IMR-90 (cell line): ENCODE results near the gene AHR. TPM values are rescaled to one million over a fixed set of nuclear protein-coding genes. Genes with fewer than 3 reads are reported as not detected.

Experiments used
- ATAC-seq: fragments of 200-7000 bp; cut with Tn5 transposase; 2 replicates; pipeline ENCODE4 v1.9.1; 2020; ENCODE audit warnings: low read depth, mild to moderate bottlenecking, moderate library complexity
- BruUV-seq: library from RNA; stranded (reverse); fragments of 400-500 nt; replicated peaks from 2 replicates; lab custom pipeline; 2021; lab: Mats Ljungman, UMichigan
- CTCF ChIA-PET: fragments of 300-600 bp; formaldehyde crosslinking; extraction: SDS; loops from one replicate; lab custom pipeline; 2021; ENCODE audit warnings: antibody characterized with exemption; lab: Yijun Ruan, JAX
- POLR2A ChIA-PET: fragments of 300-600 bp; sonication (Branson Sonifier 250); formaldehyde crosslinking; loops from one replicate; lab custom pipeline; 2022; ENCODE audit warnings: antibody characterized with exemption; ENCODE audit not compliant: unreplicated experiment; lab: Charles Lee
- DNase-seq: peaks from one replicate; pipeline ENCODE4 v3.0.0; 2013
- H2AFZ ChIP-seq: replicated peaks from 2 replicates; pipeline ENCODE3; 2013; ENCODE audit warnings: low read length, mild to moderate bottlenecking; ENCODE audit not compliant: poor library complexity
- H2AK5ac ChIP-seq: 2 replicates; pipeline ENCODE4 v1.6.1; 2013; ENCODE audit warnings: low read depth, low read length, inconsistent platforms
- H2AK9ac ChIP-seq: replicated peaks from 2 replicates; pipeline ENCODE3; 2013; ENCODE audit warnings: mild to moderate bottlenecking, low read depth, low read length, moderate library complexity; ENCODE audit not compliant: poor library complexity
- H2BK120ac ChIP-seq: 2 replicates; pipeline ENCODE4 v1.6.1; 2013; ENCODE audit warnings: low read depth, low read length, inconsistent platforms
- H2BK15ac ChIP-seq: 3 replicates; pipeline ENCODE4 v1.6.1; 2013; ENCODE audit warnings: low read depth, low read length, inconsistent platforms
- H2BK20ac ChIP-seq: 2 replicates; pipeline ENCODE4 v1.6.1; 2013; ENCODE audit warnings: low read depth, mild to moderate bottlenecking, inconsistent platforms, low read length, moderate library complexity
- H2BK5ac ChIP-seq: 2 replicates; pipeline ENCODE4 v1.6.1; 2013; ENCODE audit warnings: mild to moderate bottlenecking, low read depth, low read length, inconsistent platforms; ENCODE audit not compliant: poor library complexity, severe bottlenecking
- H3K14ac ChIP-seq: replicated peaks from 2 replicates; pipeline ENCODE4 v1.6.1; 2013; ENCODE audit warnings: low read depth, low read length, inconsistent platforms
- H3K18ac ChIP-seq: 2 replicates; pipeline ENCODE4 v1.6.1; 2013; ENCODE audit warnings: low read depth, low read length, control low read depth
- H3K23ac ChIP-seq: 2 replicates; pipeline ENCODE4 v1.6.1; 2013; ENCODE audit warnings: low read depth, low read length, inconsistent platforms
- H3K27ac ChIP-seq: 2 replicates; pipeline ENCODE4 v1.5.1; 2013; ENCODE audit warnings: mild to moderate bottlenecking, control low read depth, low read length; ENCODE audit not compliant: insufficient read depth
- H3K27me3 ChIP-seq: 2 replicates; pipeline ENCODE4 v1.6.1; 2013; ENCODE audit warnings: low read length; ENCODE audit not compliant: control insufficient read depth, insufficient read depth
- H3K36me3 ChIP-seq: 2 replicates; pipeline ENCODE4 v1.6.1; 2013; ENCODE audit warnings: low read length, mixed read lengths; ENCODE audit not compliant: control insufficient read depth, insufficient read depth
- H3K4ac ChIP-seq: 2 replicates; pipeline ENCODE4 v1.6.1; 2013; ENCODE audit warnings: low read depth, low read length, inconsistent platforms
- H3K4me1 ChIP-seq: 2 replicates; pipeline ENCODE4 v1.6.1; 2013; ENCODE audit warnings: low read length, mixed read lengths; ENCODE audit not compliant: control insufficient read depth, insufficient read depth
- H3K4me2 ChIP-seq: 2 replicates; pipeline ENCODE4 v1.6.1; 2013; ENCODE audit warnings: low read depth, mild to moderate bottlenecking, control low read depth, low read length, moderate library complexity
- H3K4me3 ChIP-seq: 2 replicates; pipeline ENCODE4 v1.5.1; 2013; ENCODE audit warnings: low read depth, mild to moderate bottlenecking, control low read depth, low read length, moderate library complexity; ENCODE audit not compliant: insufficient read depth
- H3K56ac ChIP-seq: 2 replicates; pipeline ENCODE4 v1.6.1; 2013; ENCODE audit warnings: low read length, inconsistent platforms; ENCODE audit not compliant: insufficient read depth; ENCODE audit errors: extremely low read depth
- H3K79me1 ChIP-seq, 2 experiments: 2 replicates each; pipeline ENCODE4 v1.6.1; 2013; ENCODE audit warnings: low read length in 2 of 2, inconsistent platforms in 1 of 2, low read depth in 1 of 2
- H3K9ac ChIP-seq: 2 replicates; pipeline ENCODE4 v1.6.1; 2013; ENCODE audit warnings: low read depth, low read length, control low read depth
- H3K9me1 ChIP-seq: 2 replicates; pipeline ENCODE4 v1.6.1; 2013; ENCODE audit warnings: low read length, inconsistent platforms; ENCODE audit not compliant: insufficient read depth
- H3K9me3 ChIP-seq: 2 replicates; pipeline ENCODE4 v1.6.1; 2013; ENCODE audit warnings: low read length; ENCODE audit not compliant: control insufficient read depth, insufficient read depth
- H4K20me1 ChIP-seq: 2 replicates; pipeline ENCODE4 v1.6.1; 2013; ENCODE audit warnings: low read length, inconsistent platforms; ENCODE audit not compliant: insufficient read depth
- H4K5ac ChIP-seq: 2 replicates; pipeline ENCODE4 v1.6.1; 2013; ENCODE audit warnings: mild to moderate bottlenecking, low read depth, low read length, control low read depth
- H4K8ac ChIP-seq, 2 experiments: 2 replicates each; pipeline ENCODE4 v1.6.1; 2013; ENCODE audit warnings: low read depth in 2 of 2, low read length in 2 of 2, control low read depth in 1 of 2, inconsistent platforms in 1 of 2
- H4K91ac ChIP-seq: 2 replicates; pipeline ENCODE4 v1.6.1; 2013; ENCODE audit warnings: low read depth, low read length, inconsistent platforms; ENCODE audit not compliant: insufficient read depth
- BHLHE40 ChIP-seq: fragments of 150-350 bp; IDR thresholded peaks from 2 replicates; pipeline ENCODE4 v1.6.1; 2016; ENCODE audit warnings: mild to moderate bottlenecking, low read depth, low read length
- CEBPB ChIP-seq: IDR thresholded peaks from 2 replicates; pipeline ENCODE4 v1.6.1; 2012; ENCODE audit warnings: low read depth, low read length, improper control_type of control experiment
- CHD1 ChIP-seq: IDR thresholded peaks from 2 replicates; pipeline ENCODE4 v1.6.1; 2012; ENCODE audit warnings: low read depth, low read length, improper control_type of control experiment
- CTCF ChIP-seq: conservative IDR thresholded peaks from 2 replicates; pipeline ENCODE4 v1.5.1; 2012; ENCODE audit warnings: mild to moderate bottlenecking, low read depth, low read length, improper control_type of control experiment
- ELK1 ChIP-seq: fragments of 150-350 bp; IDR thresholded peaks from 2 replicates; pipeline ENCODE4 v1.6.1; 2016; ENCODE audit warnings: low read depth, mild to moderate bottlenecking, low read length, moderate library complexity, borderline replicate concordance
- FOS ChIP-seq: fragments of 150-350 bp; IDR thresholded peaks from 2 replicates; pipeline ENCODE4 v1.6.1; 2016; ENCODE audit warnings: low read depth, low read length
- MAFK ChIP-seq: IDR thresholded peaks from 2 replicates; pipeline ENCODE4 v1.6.1; 2012; ENCODE audit warnings: low read depth, low read length, improper control_type of control experiment
- MAZ ChIP-seq: IDR thresholded peaks from 2 replicates; pipeline ENCODE4 v1.6.1; 2012; ENCODE audit warnings: low read depth, mild to moderate bottlenecking, low read length, improper control_type of control experiment, moderate library complexity, borderline replicate concordance
- MXI1 ChIP-seq: IDR thresholded peaks from 2 replicates; pipeline ENCODE4 v1.6.1; 2012; ENCODE audit warnings: low read depth, mild to moderate bottlenecking, low read length, moderate library complexity, borderline replicate concordance
- NFE2L2 ChIP-seq: fragments of 150-350 bp; IDR thresholded peaks from 2 replicates; pipeline ENCODE4 v1.6.1; 2016; ENCODE audit warnings: low read depth, mild to moderate bottlenecking, low read length
- POLR2A ChIP-seq: IDR thresholded peaks from 2 replicates; pipeline ENCODE4 v1.6.1; 2012; ENCODE audit warnings: mild to moderate bottlenecking, low read depth, low read length
- RAD21 ChIP-seq: IDR thresholded peaks from 2 replicates; pipeline ENCODE4 v1.6.1; 2012; ENCODE audit warnings: low read length, improper control_type of control experiment
- RCOR1 ChIP-seq: IDR thresholded peaks from 2 replicates; pipeline ENCODE4 v1.6.1; 2012; ENCODE audit warnings: mild to moderate bottlenecking, low read length, improper control_type of control experiment; ENCODE audit not compliant: insufficient replicate concordance
- RFX5 ChIP-seq: IDR thresholded peaks from 2 replicates; pipeline ENCODE4 v1.8.0; 2012; ENCODE audit warnings: low read depth, mild to moderate bottlenecking, low read length, moderate library complexity
- SMC3 ChIP-seq: fragments of 150-350 bp; IDR thresholded peaks from 2 replicates; pipeline ENCODE4 v1.6.1; 2016; ENCODE audit warnings: low read depth, mild to moderate bottlenecking, antibody characterized with exemption, low read length, moderate library complexity
- USF2 ChIP-seq: fragments of 150-350 bp; IDR thresholded peaks from 2 replicates; pipeline ENCODE4 v1.6.1; 2017; ENCODE audit warnings: mild to moderate bottlenecking, antibody characterized with exemption, low read length, low read depth
- dilution Hi-C: fragments of 300-500 bp; cut with HindIII; formaldehyde crosslinking; loops from one replicate; pipeline ENCODE4 v1.14.3; 2018; ENCODE audit warnings: low sequenced_read_pairs; ENCODE audit not compliant: unreplicated experiment
- in situ Hi-C: fragments of 300-500 bp; cut with MboI; formaldehyde crosslinking; loops from 3 replicates; pipeline ENCODE4 v1.14.3; 2019; ENCODE audit warnings: low sequenced_read_pairs, inconsistent platforms, mixed read lengths
- intact Hi-C: fragments of 100-400 bp; cut with micrococcal nuclease; formaldehyde crosslinking; loops from 2 replicates; pipeline ENCODE4 v1.10.0; 2022
- polyA plus RNA-seq, 3 experiments: library from polyadenylated mRNA; depleted of rRNA; stranded (reverse); fragments of >200 nt; gene quantifications; 2 replicates each; pipeline ENCODE4 v1.2.3, GENCODE V29; 2012; ENCODE audit warnings: low replicate concordance in 1 of 3
- total RNA-seq: library from RNA; depleted of rRNA; stranded (reverse); fragments of >200 nt; gene quantifications from 2 replicates; pipeline ENCODE4 v1.2.3, GENCODE V29; 2012

The AHR gene
- total and polyA plus RNA-seq, 2 of the 4 experiments (the other 2 are of a cell fraction), result 6.9 to 55.2 TPM

GRCh38 chr7:17355050-17355449 lies 56.6 kb downstream of the AHR start:
- Histone ChIP-seq H3K27me3 (no peaks in the 10 kb centered on the region), H3K9me1 (no peaks in the 10 kb centered on the region), H4K91ac (no peak overlapping the region), H4K8ac (no peak overlapping the region), H3K18ac (no peak overlapping the region), H3K36me3 (no peaks in the 10 kb centered on the region), H2BK15ac (no peak overlapping the region), H3K9me3 (peaks cover 2% of the 10 kb centered on the region; the same call in 1 of the 2 replicates), H2BK5ac (no peak overlapping the region), H2AK9ac (no peak overlapping the region), H2BK120ac (no peak overlapping the region), H4K20me1 (no peaks in the 10 kb centered on the region), H2BK20ac (no peak overlapping the region), H3K79me1 (no peaks in the 10 kb centered on the region), H3K4me3 (no peak overlapping the region), H3K14ac (no peak overlapping the region), H3K27ac (no peak overlapping the region), H2AFZ (no peak overlapping the region), H3K4ac (no peak overlapping the region), H3K4me1 (no peaks in the 10 kb centered on the region), H4K5ac (no peak overlapping the region), H3K56ac (no peak overlapping the region), H3K9ac (no peak overlapping the region), H2AK5ac (no peak overlapping the region), H3K23ac (no peak overlapping the region), H3K4me2 (no peak overlapping the region)
- CTCF ChIA-PET, result no interaction called here
- dilution Hi-C loops (no loop called here), intact Hi-C loops (no loop called here), in situ Hi-C loops (no loop called here)
- POLR2A ChIA-PET, result no interaction called here
- no TSS peak for BruUV-seq
- no peak for ATAC-seq
- no peak for DNase-seq
- no peak for TF ChIP-seq BHLHE40
- TF ChIP-seq USF2, result no peak
- no peak for TF ChIP-seq MAFK
- no peak for TF ChIP-seq CTCF
- no peak for TF ChIP-seq NFE2L2
- no peak for TF ChIP-seq RFX5
- no peak for TF ChIP-seq RCOR1
- no peak for TF ChIP-seq MXI1
- no peak for TF ChIP-seq MAZ
- no peak for TF ChIP-seq SMC3
- no peak for TF ChIP-seq POLR2A
- TF ChIP-seq ELK1, result no peak
- TF ChIP-seq CEBPB, result no peak
- TF ChIP-seq CHD1, result no peak
- no peak for TF ChIP-seq RAD21
- TF ChIP-seq FOS, result no peak
